HTR-8/SVneo (cell line): ENCODE measurements around the gene CCDC80.

Experiments
- DNase-seq: peaks from one replicate; pipeline ENCODE4 v3.0.0; 2011; ENCODE audit warnings: low spot score, mixed read lengths; ENCODE audit not compliant: insufficient read length
- FAIRE-seq: peaks from 2 replicates; lab custom pipeline; 2011; peaks lifted over from hg19 to GRCh38; lab: Jason Lieb, UNC

CCDC80 gene

GRCh38 chr3:112555535-112556170 lies 85.3 kb downstream of the CCDC80 start:
- FAIRE-seq, result no peak
- no peak for DNase-seq

- DNase-seq (no peak), FAIRE-seq (no peak)
Observed at GRCh38 chr3:112550859-112551258, 90.1 kb downstream of the CCDC80 start.
